Tibial nerve (tissue), 4 donors: ENCODE results near the gene IYD. TPM values are rescaled to one million over a fixed set of nuclear protein-coding genes. Genes with fewer than 3 reads are reported as not detected.

ENCODE experiments used
- DNase-seq, 2 donors: peaks; one replicate each; pipeline ENCODE4 v3.0.0-alpha.2; 2019; ENCODE audit warnings: low spot score in 2 of 2
- H3K27ac ChIP-seq, 4 donors: fragments of 200-600 bp; sonication (generic) in 3 of 4; one replicate each; pipeline ENCODE4 v1.5.1; 2017 to 2019; ENCODE audit warnings: mild to moderate bottlenecking in 1 of 4
- H3K27me3 ChIP-seq, 2 donors: fragments of 200-600 bp; sonication (generic) in 1 of 2; one replicate each; pipeline versions ENCODE4 v1.5.1 to v1.6.0; 2017 to 2019
- H3K36me3 ChIP-seq, 3 donors: fragments of 200-600 bp; sonication (generic); one replicate each; pipeline ENCODE4 v1.5.1; 2018 to 2019
- H3K4me1 ChIP-seq, 4 donors: fragments of 200-600 bp; sonication (generic) in 3 of 4; one replicate each; pipeline ENCODE4 v1.5.1; 2017 to 2019
- H3K4me3 ChIP-seq, 4 donors: fragments of 200-600 bp; sonication (generic) in 3 of 4; one replicate each; pipeline ENCODE4 v1.5.1; 2017 to 2019; ENCODE audit warnings: mild to moderate bottlenecking in 1 of 4, moderate library complexity in 1 of 4
- H3K9me3 ChIP-seq, 4 donors: fragments of 200-600 bp; sonication (generic) in 3 of 4; one replicate each; pipeline ENCODE4 v1.5.1; 2017 to 2019
- CTCF ChIP-seq, 5 experiments: fragments of 200-600 bp in 3 of 5; fragments of 450-650 bp in 2 of 5; sonication (generic) in 3 of 5; IDR thresholded peaks; one replicate each; pipeline ENCODE4 v1.5.1; 2016 to 2019; ENCODE audit warnings: antibody characterized with exemption in 5 of 5, mild to moderate bottlenecking in 3 of 5, moderate library complexity in 2 of 5
- EP300 ChIP-seq, 2 donors: sonication (generic); formaldehyde crosslinking; IDR thresholded peaks; one replicate each; pipeline ENCODE4 v1.6.1; 2017; ENCODE audit warnings: antibody characterized with exemption in 2 of 2, mild to moderate bottlenecking in 1 of 2
- POLR2A ChIP-seq, 2 donors: fragments of 450-650 bp; IDR thresholded peaks; one replicate each; pipeline ENCODE4 v1.6.1; 2017; ENCODE audit warnings: antibody characterized with exemption in 2 of 2, mild to moderate bottlenecking in 2 of 2, moderate library complexity in 2 of 2
- WGBS, 2 donors: methylation state at CpG; one replicate each; pipeline ENCODE4 v1.1.5; 2018; 5-methylcytosine and 5-hydroxymethylcytosine counted together
- total RNA-seq, 4 donors: library from RNA; depleted of rRNA; stranded (reverse); fragments of >200 nt; gene quantifications; one replicate each; pipeline ENCODE4 v1.1.0, GENCODE V29; 2016

Gene IYD
- total RNA-seq, 4 donors from 2014 or later: under 0.01 TPM; not detected in 3

GRCh38 chr6:150324044-150324443, 44.8 kb upstream of the IYD start:
- no peak for DNase-seq
- WGBS, 2 donors: 89 to 90% methylated on average over 6 of the region's 6 CpGs
- TF ChIP-seq EP300 (IDR thresholded peaks at IDR 0.05): no peak
- no peak for TF ChIP-seq CTCF (IDR thresholded peaks at IDR 0.05)
- TF ChIP-seq POLR2A (IDR thresholded peaks at IDR 0.05): no peak
- H3K27ac ChIP-seq: no peak overlapping the region
- H3K4me1 ChIP-seq: peaks cover 0 to 8% (median 0%) of the 10 kb centered on the region in 4 donors
- H3K4me3 ChIP-seq: no peak overlapping the region
- H3K36me3 ChIP-seq: no peaks in the 10 kb centered on the region
- peaks cover 0 to 6% of the 10 kb centered on the region in 2 donors for H3K27me3 ChIP-seq
- H3K9me3 ChIP-seq: no peaks in the 10 kb centered on the region

- DNase-seq: no peak
- H3K36me3 ChIP-seq: no peaks in the 10 kb centered on the region
- peaks cover 0 to 6% of the 10 kb centered on the region in 2 donors for H3K27me3 ChIP-seq
- TF ChIP-seq EP300 (IDR thresholded peaks at IDR 0.05) (no peak), POLR2A (IDR thresholded peaks at IDR 0.05) (no peak), CTCF (IDR thresholded peaks at IDR 0.05) (no peak)
- no peak overlapping the region for H3K4me3 ChIP-seq
- no peak overlapping the region for H3K27ac ChIP-seq
- H3K9me3 ChIP-seq: no peaks in the 10 kb centered on the region
- 83 to 87% methylated on average over 5 of the region's 5 CpGs for WGBS, 2 donors
- peaks cover 0 to 6% (median 0%) of the 10 kb centered on the region in 4 donors for H3K4me1 ChIP-seq
These were observed 43.6 kb upstream of the IYD start for GRCh38 chr6:150325066-150325772.

GRCh38 chr6:150327117-150327774, 41.6 kb upstream of the IYD start:
- H3K36me3 ChIP-seq: no peaks in the 10 kb centered on the region
- H3K4me1 ChIP-seq: no peaks in the 10 kb centered on the region
- H3K9me3 ChIP-seq: no peaks in the 10 kb centered on the region
- 82 to 84% methylated on average over 3 to 5 of the region's 5 CpGs for WGBS, 2 donors
- H3K27me3 ChIP-seq: peaks cover 0 to 5% of the 10 kb centered on the region in 2 donors
- DNase-seq: no peak
- no peak overlapping the region for H3K4me3 ChIP-seq
- TF ChIP-seq EP300 (IDR thresholded peaks at IDR 0.05) (no peak), CTCF (IDR thresholded peaks at IDR 0.05) (no peak), POLR2A (IDR thresholded peaks at IDR 0.05) (no peak)
- no peak overlapping the region for H3K27ac ChIP-seq

- no peaks in the 10 kb centered on the region for H3K27me3 ChIP-seq
- H3K27ac ChIP-seq: no peak overlapping the region
- no peak for TF ChIP-seq POLR2A (IDR thresholded peaks at IDR 0.05)
- no peak for TF ChIP-seq EP300 (IDR thresholded peaks at IDR 0.05)
- no peak for TF ChIP-seq CTCF (IDR thresholded peaks at IDR 0.05)
- no peak for DNase-seq
- no peaks in the 10 kb centered on the region for H3K4me1 ChIP-seq
- H3K4me3 ChIP-seq: no peak overlapping the region
- 74 to 79% methylated on average over 6 of the region's 6 CpGs for WGBS, 2 donors
- H3K9me3 ChIP-seq: no peaks in the 10 kb centered on the region
- no peaks in the 10 kb centered on the region for H3K36me3 ChIP-seq
These were observed 39.9 kb upstream of the IYD start for GRCh38 chr6:150328744-150329405.

- Histone ChIP-seq H3K27me3 (no peaks in the 10 kb centered on the region), H3K4me1 (no peaks in the 10 kb centered on the region), H3K4me3 (no peak overlapping the region), H3K27ac (no peak overlapping the region), H3K9me3 (no peaks in the 10 kb centered on the region), H3K36me3 (no peaks in the 10 kb centered on the region)
- no peak for DNase-seq
- no peak for TF ChIP-seq CTCF (IDR thresholded peaks at IDR 0.05)
- no peak for TF ChIP-seq EP300 (IDR thresholded peaks at IDR 0.05)
- no peak for TF ChIP-seq POLR2A (IDR thresholded peaks at IDR 0.05)
These were observed 37.5 kb upstream of the IYD start for GRCh38 chr6:150331344-150331743.
